GM19467 (cell line): ENCODE data around the gene CIITA.
A peak's percentile ranks its signal among the peaks of the same experiment; 100 is the strongest.

ENCODE experiments used
- ATAC-seq: cut with Tn5 transposase; IDR thresholded peaks from one replicate; pipeline ENCODE4 v1.9.1; 2021; ENCODE audit warnings: mild to moderate bottlenecking, moderate library complexity; ENCODE audit not compliant: unreplicated experiment

Gene CIITA

DNA sequence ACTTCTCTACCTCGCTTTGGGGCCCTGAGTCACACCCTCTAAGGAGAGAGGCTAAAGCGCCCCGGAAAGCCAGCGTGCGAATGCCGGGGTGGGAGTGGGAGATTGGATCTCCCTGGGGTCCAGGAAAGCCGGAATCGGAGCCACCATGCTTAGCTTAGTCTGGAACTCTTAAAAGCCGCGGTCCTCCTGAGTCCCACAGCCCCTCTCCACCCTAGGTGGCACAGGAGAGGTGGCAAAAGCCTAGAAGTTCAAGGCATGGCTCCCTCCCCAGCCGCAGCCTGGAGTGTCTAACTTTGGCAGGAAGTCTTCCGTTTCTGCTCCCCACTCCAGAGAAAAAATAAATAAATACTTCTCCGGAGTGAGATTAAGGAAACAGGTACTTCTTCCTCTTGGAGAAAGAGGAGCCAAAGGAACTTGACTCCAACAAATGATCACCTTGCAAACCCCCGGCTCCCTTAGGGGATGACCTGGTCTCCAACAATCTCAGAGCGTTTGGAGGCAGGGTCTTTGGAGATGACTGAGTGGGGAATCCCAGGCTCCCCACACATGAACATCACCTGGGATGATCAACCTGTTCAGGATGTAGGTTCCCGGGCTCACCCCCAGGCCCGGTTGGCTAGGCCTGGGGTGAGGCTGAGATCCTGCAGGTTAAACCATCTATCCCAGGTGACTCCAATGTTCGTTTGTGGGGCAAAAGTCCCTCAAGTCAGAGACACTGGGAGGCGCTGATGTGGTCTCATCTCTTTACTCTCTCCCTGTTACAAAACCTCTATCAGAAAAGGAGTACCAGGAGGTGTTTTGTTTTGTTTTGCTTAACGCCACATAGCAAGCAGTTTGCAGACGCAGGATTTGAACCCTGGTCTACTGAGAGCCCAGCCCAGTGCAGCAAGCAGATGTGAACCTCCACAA, 2.9 kb downstream of the CIITA start:
- ATAC-seq = no peak

DNA sequence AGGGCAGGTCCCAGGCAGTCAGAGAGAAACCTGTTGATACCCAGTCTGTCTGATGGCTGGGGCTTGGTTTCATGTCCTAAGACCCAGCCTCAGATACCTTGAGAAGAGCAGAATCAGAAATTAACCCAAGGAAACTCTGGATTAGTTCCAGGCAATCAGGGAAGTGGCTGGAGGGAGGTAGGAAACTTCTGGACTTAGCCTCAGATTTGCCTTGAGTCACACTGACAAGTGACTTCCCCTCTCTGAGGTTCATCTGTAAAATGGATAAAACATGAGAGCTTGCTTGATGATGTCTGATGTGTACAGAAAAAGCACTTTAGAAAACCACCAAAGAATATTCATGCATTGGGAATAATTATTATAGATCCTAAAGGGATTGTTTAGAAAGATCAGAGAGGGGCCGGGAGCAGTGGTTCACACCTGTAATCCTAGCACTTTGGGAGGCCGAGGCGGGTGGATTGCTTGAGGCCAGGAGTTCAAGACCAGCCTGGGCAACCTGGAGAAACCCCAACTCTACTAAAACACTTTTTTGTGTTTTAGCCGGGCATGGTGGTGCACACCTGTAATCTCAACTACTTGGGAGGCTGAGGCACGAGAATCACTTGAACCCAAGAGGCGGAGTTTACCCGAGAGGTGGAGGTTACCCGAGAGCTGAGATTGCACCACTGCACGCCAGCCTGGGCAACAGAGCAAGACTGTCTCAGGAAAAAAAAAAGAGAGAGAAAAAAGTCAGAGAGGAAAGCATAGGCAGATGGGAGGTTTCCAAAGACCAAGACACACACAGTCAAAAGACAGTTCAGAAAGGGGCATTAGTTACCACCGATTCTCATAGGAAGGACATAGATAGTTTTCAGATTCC, 3.8 kb downstream of the CIITA start:
- ATAC-seq = no peak

DNA sequence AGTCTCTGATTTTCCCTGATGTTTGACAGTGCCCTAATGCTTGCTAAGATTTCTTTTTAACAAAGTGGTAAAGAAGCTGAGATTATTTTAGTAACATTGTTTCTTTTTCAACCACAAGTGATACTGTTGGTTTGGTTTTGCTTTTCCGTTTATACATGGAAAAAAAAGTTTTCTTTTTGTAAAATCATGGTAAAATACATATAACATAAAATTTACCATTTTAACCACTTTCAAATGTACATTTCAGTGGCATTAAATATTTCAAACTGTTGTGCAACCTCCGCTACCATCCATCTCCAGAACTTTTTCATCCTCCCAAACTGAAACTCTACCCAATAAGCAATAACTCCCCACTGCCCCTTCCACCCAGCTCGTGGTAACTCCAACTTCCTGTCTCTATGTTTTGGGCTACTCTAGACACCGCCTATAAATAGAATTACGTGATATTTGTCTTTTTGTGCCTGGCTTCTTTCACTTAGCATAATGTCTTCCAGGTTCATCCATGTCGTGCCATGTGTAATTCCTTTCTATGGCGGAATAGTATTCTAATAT, 4.6 kb downstream of the CIITA start:
- no peak for ATAC-seq

DNA sequence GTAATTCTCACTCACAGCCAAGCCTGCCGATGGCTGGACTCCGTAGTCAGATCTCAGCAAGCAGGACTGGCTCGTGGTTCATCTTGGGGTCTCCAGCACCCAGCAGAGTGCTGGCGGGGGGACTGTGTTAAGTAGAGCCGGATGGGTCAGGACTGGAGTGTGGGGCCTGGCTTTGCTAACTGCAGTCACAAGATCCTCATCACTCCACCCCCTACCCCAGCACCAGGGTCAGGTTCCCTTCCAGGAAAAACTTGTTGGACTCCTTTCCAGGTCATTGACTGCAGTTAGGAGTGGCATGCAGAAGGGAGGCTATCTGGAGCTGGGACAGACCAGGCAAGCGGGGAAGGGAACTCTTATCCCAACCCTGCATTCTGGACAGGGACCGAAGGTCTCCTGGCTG, 6.0 kb downstream of the CIITA start:
- ATAC-seq = no peak

DNA sequence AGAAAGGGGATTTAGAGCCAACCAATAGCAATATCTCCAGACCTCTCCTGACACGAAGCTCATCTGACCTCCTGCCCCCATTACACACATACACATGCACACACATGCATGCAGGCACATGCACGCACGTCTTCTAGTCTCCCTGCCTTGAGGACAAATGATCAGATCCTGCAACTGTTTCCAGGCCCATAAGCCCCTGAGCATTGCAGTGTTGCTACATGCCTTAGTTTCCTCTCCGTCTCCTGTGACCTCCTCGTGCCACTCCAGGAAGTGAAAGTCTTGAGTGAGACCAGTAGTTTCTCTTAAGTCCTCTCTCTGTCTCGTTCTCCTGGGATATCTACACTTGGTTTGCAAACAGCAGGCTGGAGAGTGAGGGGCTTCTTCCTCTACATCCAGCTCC, 8.2 kb downstream of the CIITA start:
- ATAC-seq = no peak

DNA sequence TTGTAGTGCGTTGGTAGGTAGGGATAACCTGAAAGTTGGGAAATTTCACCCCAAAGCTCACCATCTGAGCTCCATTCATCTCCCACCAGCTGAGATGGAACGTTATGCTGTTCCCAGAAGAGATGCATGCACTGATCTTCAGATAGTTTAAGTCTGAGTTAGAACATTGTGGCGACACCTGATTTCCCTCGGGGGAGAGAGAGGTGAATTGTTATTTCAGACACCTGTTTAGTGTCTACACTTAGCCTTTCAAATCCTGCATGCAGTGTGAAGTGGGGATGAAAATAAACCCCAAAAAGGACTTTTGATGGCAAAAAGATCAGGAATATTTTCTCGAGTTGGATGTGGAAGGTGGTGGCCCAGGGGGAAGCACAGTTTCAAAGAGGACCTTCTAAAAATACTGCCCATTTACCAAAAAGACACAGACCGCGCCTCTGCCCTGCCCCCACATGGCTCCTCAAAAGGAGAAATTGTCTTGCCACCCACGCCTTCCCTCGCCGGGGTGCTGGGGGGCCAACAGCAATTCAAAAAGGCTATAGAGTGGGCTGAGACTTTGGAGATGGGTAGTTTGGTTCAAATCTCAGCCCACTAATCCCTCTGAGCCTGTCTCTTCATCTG, 11.4 kb downstream of the CIITA start:
- ATAC-seq = no peak

DNA sequence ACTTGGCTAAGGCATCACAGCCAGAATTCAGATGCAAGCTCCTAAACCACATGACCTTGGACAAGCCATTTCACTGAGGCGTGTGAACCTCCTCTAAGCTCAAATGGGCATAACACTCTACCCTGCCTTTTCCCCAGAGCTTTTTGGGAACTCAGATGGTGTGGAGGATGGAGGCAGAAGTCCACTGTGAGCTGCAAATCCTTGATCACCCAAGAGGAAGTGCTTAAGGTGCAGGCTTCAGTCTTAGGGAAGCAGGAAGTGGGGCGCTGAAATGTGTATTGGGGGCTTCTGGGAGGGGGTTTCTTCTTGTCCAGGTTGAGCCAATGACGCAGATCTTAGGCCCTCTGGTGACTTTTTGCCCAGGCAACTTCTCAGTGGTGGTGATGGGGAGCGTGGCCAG, 12.9 kb downstream of the CIITA start:
- ATAC-seq = no peak

DNA sequence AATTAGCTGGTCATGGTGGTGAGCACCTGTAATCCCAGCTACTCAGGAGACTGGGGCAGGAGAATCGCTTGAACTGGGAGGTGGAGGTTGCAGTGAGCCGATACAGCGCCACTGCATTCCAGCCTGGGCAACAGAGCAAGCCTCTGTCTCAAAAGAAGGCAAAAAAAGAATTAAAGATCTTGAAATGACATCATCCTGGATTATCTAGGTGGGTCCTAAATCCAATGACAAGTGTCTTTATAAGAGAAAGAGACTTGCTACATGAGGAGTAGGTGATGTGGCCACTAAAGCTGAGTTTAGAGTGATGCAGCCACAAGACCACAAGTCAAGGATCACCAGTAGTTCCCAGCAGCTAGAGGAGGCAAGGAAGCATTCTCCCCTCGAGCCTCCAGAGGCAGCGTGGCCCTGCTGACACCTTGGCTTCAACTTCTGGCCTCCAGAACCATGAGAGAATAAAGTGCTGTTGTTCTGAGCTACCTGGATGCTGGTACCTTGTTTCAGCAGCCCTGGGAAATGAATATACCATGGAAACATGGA, 15.8 kb downstream of the CIITA start:
- ATAC-seq = no peak

DNA sequence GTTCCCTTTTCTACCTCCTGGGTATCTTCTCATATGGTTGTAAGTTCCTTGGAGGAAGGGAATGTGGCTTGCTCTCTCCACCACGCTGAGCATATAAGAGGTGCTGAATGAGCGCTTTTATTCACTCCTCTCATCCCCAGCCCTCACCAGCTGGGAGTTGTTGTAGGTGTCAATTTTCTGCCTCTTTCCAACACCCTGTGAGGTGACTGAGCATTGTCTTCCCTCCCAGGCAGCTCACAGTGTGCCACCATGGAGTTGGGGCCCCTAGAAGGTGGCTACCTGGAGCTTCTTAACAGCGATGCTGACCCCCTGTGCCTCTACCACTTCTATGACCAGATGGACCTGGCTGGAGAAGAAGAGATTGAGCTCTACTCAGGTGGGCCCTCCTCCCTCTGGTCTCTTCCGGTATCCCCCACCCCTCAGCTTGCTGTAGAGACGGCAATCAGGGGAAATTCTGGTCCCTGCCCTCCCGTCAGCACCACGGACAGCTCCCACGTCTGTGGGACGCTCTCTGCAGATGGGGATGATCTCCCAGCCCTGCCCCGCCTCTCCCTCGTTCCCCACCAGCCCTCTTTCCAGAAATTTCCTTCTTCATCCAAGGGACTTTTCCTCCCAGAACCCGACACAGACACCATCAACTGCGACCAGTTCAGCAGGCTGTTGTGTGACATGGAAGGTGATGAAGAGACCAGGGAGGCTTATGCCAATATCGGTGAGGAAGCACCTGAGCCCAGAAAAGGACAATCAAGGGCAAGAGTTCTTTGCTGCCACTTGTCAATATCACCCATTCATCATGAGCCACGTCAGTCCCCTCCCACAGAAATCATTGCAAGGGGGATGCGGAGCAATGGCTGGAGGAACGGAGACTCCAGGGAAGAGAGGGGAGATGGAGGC, 18.3 kb downstream of the CIITA start:
- no peak for ATAC-seq

DNA sequence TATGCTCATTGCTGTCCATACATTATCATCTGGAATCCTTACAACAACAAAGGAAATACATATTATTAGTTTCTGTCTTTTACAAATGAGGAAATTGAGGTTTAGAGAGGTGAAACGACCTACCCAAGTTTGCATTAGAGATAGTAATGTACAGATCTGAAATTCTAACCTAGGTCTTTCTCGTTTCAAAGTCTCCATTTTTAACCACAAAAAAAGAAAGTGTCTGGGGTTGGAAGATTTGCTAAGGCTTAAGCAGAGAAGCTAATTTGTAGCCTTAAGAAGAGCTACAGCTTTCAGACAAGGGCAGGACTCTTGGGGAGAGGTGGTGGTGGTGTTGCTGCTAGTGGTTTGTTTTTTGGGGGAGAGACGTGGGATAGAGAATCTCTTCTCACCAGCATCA, 19.2 kb downstream of the CIITA start:
- ATAC-seq = no peak

DNA sequence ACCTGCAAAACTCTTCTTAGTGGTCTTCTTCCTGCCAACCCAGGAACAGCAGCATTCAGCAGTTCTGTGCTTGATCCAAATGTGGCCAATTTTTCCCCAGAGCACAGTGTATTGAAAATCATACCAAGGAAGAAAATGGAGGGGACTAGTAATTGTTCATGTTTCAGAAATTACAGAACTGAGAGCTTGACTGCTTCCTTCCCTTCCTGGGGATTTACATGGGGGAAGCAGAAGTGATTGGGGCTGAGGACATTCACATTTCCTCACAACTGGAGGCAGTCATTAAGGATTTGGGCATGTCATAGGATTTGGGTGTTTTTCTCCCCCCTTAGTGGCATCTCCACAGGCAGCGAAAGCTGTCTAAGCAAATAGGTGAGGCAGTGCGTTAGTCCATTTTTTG, 19.7 kb downstream of the CIITA start:
- no peak for ATAC-seq

DNA sequence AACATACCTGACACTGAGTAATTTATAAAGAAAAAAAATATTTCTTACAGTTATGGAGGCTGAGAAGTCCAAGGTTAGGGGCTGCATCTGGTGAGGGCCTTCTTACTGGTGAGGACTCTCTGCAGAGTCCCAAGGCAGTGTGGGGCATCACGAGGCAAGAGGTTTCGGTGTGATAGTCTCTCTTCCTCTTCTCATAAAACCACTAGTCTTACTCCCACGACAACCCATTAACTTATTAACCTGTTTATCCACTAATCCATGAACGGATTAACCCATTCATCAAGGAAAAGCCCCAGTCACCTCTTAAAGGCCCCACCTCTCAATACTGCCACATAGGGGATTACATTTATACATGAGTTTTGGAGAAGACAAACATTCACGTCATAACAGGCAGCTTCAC, 20.1 kb downstream of the CIITA start:
- peak; percentile 64 for ATAC-seq

DNA sequence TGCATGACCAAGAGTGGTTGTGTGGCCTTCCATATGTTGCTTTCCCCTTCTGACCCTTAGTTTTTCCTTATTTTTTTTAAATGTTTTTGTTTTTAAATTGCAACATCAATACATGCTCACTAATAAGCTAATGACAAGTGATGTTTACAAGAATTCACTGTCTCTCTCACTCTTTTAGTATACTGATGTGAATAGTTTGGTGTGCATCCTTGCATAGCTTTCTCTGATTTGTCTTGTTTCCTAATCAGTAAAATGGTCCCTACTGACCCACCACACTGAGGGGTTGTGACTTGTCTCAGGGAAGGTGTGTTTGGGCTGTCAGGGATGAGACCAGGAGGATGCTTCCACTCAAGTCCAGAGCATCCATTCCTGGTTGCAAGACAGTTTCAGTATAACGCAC, 26.0 kb downstream of the CIITA start:
- no peak for ATAC-seq

DNA sequence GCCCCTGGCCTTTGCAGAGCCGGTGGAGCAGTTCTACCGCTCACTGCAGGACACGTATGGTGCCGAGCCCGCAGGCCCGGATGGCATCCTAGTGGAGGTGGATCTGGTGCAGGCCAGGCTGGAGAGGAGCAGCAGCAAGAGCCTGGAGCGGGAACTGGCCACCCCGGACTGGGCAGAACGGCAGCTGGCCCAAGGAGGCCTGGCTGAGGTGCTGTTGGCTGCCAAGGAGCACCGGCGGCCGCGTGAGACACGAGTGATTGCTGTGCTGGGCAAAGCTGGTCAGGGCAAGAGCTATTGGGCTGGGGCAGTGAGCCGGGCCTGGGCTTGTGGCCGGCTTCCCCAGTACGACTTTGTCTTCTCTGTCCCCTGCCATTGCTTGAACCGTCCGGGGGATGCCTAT, 29.5 kb downstream of the CIITA start:
- no peak for ATAC-seq

DNA sequence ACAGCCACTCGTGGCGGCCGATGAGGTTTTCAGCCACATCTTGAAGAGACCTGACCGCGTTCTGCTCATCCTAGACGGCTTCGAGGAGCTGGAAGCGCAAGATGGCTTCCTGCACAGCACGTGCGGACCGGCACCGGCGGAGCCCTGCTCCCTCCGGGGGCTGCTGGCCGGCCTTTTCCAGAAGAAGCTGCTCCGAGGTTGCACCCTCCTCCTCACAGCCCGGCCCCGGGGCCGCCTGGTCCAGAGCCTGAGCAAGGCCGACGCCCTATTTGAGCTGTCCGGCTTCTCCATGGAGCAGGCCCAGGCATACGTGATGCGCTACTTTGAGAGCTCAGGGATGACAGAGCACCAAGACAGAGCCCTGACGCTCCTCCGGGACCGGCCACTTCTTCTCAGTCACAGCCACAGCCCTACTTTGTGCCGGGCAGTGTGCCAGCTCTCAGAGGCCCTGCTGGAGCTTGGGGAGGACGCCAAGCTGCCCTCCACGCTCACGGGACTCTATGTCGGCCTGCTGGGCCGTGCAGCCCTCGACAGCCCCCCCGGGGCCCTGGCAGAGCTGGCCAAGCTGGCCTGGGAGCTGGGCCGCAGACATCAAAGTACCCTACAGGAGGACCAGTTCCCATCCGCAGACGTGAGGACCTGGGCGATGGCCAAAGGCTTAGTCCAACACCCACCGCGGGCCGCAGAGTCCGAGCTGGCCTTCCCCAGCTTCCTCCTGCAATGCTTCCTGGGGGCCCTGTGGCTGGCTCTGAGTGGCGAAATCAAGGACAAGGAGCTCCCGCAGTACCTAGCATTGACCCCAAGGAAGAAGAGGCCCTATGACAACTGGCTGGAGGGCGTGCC, 30.1 kb downstream of the CIITA start:
- ATAC-seq = no peak

DNA sequence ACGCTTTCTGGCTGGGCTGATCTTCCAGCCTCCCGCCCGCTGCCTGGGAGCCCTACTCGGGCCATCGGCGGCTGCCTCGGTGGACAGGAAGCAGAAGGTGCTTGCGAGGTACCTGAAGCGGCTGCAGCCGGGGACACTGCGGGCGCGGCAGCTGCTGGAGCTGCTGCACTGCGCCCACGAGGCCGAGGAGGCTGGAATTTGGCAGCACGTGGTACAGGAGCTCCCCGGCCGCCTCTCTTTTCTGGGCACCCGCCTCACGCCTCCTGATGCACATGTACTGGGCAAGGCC, 30.7 kb downstream of the CIITA start:
- no peak for ATAC-seq

DNA sequence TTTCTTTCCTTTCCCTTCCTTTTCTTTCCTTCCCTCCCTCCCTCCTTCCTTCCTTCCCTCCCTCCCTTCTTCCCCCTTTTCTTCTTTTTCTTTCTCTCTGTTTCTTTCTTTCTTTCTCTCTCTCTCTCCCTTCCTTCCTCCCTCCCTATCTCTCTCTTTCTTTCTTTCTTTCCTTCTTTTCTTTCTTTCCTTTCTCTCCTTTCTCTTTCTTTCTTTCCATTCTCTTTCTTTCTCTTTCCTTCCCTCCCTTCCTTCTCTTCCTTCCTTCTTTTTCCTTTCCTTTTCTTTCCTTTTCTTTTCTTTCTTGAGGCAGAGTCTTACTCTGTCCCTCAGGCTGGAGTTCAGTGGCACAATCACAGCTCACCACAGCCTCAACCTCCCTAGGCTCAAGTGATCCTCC, 34.3 kb downstream of the CIITA start:
- ATAC-seq = no peak

DNA sequence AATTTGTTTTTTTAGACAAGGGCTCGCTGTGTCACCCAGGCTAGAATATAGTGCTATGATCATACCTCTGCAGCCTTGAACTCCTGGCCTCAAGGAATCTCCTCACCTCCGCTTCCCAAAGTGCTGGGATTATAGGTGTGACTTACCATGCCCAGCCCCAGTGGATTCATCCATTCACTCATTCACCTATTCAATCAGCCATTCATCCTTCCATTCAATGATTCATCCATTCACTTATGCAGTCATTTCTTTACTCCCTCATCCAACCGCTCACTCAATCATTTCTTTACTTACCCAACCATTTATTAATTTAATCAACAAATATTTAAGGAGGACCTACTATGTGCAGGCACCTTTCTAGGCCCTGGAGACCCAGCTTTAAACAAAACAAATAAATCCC, 39.5 kb downstream of the CIITA start:
- no peak for ATAC-seq

DNA sequence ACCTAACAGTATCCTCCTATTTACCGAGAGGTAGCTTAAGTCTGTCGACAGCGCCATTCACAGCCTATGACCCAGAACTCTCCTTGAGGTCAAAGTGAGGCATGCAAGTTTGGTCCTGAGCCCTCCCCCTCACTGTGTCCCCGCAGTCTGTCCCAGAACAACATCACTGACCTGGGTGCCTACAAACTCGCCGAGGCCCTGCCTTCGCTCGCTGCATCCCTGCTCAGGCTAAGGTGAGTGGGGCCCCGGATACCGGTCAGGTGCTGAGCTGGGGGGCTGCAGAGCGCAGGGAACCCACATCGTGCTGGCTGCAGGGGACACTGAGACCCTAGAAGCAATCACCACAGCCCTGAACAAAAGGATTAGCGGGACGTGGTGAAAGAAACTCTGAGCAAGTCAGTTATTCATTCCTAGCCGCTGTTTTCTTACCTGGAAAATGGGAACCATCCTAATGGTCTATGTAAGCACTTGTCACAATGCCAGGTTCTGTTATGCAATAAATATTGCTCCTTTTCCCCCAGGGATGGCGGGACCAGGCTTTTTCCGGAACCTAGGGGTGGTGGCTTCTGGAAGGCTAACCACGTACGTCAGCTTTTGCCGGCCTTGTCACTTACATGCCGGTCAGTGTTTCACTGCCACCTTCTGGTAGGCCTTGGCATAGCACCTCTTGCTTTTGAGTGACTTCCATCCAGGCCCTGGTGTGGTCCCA, 41.4 kb downstream of the CIITA start:
- ATAC-seq = peak; percentile 62
